ENCODE data around the gene ARHGAP33.

Gene ARHGAP33

GRCh38 chr19:35756377-35757230, 18.8 kb upstream of the ARHGAP33 start, which contains the start of gene HSPB6:
TSS of gene HSPB6 (minus strand) at chr19:35757029. CDS start at chr19:35757008, 21 bp downstream.
- Histone ChIP-seq H3K79me2 (ENCODE audit: insufficient read depth, low read length) (peaks cover 13% of the 10 kb centered on the region; the same call in 1 of the 2 replicates), H3K27me3 (ENCODE audit: insufficient read depth, low read length, poor library complexity, severe bottlenecking) (no peaks in the 10 kb centered on the region), H3F3A (ENCODE audit: low read depth) (no peaks in the 10 kb centered on the region), H3K9me2 (replicated peaks; ENCODE audit: low read depth, low read length) (no peaks in the 10 kb centered on the region), H3K9me3 (ENCODE audit: insufficient read depth, low read depth, low read length) (no peaks in the 10 kb centered on the region), H4K20me1 (ENCODE audit: insufficient read depth, low read length, poor library complexity, severe bottlenecking) (no peaks in the 10 kb centered on the region), H3K36me3 (ENCODE audit: insufficient read depth, low read length) (no peaks in the 10 kb centered on the region; the same call in 1 of the 2 replicates), H2AFZ (ENCODE audit: low read length) (no peak within 1 kb of the TSS; the same call in 1 of the 2 replicates), H3K9ac (ENCODE audit: low read depth, low read length, poor library complexity, severe bottlenecking) (peak within 1 kb of the TSS; percentile 85), H3K4me3 (ENCODE audit: low read length, poor library complexity, severe bottlenecking) (peak within 1 kb of the TSS; percentile 89), H3K4me2 (ENCODE audit: low read depth, low read length, poor library complexity, severe bottlenecking) (peak within 1 kb of the TSS; percentile 83), H3K4me1 (ENCODE audit: insufficient read depth, low read length, poor library complexity, severe bottlenecking) (peaks cover 13% of the 10 kb centered on the region)
- TF ChIP-seq CTCF (conservative IDR thresholded peaks at IDR 0.05; ENCODE audit: low read length) (no peak), EZH2phosphoT487 (IDR thresholded peaks at IDR 0.05; ENCODE audit: borderline replicate concordance) (no peak)

DNA sequence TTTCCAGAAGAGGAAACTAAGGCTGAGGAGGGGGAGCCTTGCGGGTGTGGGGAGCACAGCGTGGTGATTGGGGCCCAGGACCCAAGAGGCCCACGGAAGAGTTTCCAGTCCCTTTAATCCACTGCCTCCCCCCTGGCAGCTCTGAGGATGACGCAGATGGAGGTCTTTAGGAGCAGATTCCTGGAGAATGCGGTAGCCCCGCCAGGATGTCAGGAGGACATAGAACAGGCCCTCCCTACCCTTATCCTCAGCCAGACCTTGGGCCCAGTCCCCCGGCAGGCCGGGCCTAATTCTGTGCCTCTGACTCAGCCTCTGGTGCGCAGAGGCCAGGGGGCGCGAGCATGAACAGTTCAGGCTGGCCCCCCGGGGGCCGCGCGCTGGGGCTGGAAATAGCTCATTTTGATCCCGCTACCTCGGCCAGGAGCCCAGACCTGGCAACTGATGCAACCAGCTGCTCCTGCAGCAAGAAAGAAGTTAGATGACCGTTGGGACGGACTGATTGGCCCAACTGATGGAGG, 18.1 kb upstream of the ARHGAP33 start:
- peak overlapping the region; percentile 85 for H3K9ac ChIP-seq (ENCODE audit: low read depth, low read length, poor library complexity, severe bottlenecking)
- no peaks in the 10 kb centered on the region for H3K27me3 ChIP-seq (ENCODE audit: insufficient read depth, low read length, poor library complexity, severe bottlenecking)
- TF ChIP-seq EZH2phosphoT487 (IDR thresholded peaks at IDR 0.05; ENCODE audit: borderline replicate concordance) (no peak), CTCF (conservative IDR thresholded peaks at IDR 0.05; ENCODE audit: low read length) (no peak)
- peak overlapping the region; percentile 73 for H3K4me3 ChIP-seq (ENCODE audit: low read length, poor library complexity, severe bottlenecking)
- H3K36me3 ChIP-seq (ENCODE audit: insufficient read depth, low read length) = no peaks in the 10 kb centered on the region; the same call in 1 of the 2 replicates
- no peaks in the 10 kb centered on the region for H4K20me1 ChIP-seq (ENCODE audit: insufficient read depth, low read length, poor library complexity, severe bottlenecking)
- no peaks in the 10 kb centered on the region for H3K9me2 ChIP-seq (replicated peaks; ENCODE audit: low read depth, low read length)
- H3K4me1 ChIP-seq (ENCODE audit: insufficient read depth, low read length, poor library complexity, severe bottlenecking) = peaks cover 13% of the 10 kb centered on the region
- peak overlapping the region; percentile 83 for H3K4me2 ChIP-seq (ENCODE audit: low read depth, low read length, poor library complexity, severe bottlenecking)
- H3K79me2 ChIP-seq (ENCODE audit: insufficient read depth, low read length) = peaks cover 13% of the 10 kb centered on the region; the same call in 1 of the 2 replicates
- no peaks in the 10 kb centered on the region for H3F3A ChIP-seq (ENCODE audit: low read depth)
- no peaks in the 10 kb centered on the region for H3K9me3 ChIP-seq (ENCODE audit: insufficient read depth, low read depth, low read length)
- no peak overlapping the region; the same call in 1 of the 2 replicates for H2AFZ ChIP-seq (ENCODE audit: low read length)

GRCh38 chr19:35757749-35758608, 17.4 kb upstream of the ARHGAP33 start, which contains the start of gene PROSER3:
TSS of gene PROSER3 (plus strand) at chr19:35758176. CDS start at chr19:35758216, 40 bp downstream.
- H3K27me3 ChIP-seq (ENCODE audit: insufficient read depth, low read length, poor library complexity, severe bottlenecking) = no peaks in the 10 kb centered on the region
- H3K36me3 ChIP-seq (ENCODE audit: insufficient read depth, low read length) = no peaks in the 10 kb centered on the region; the same call in 1 of the 2 replicates
- no peaks in the 10 kb centered on the region for H3K9me3 ChIP-seq (ENCODE audit: insufficient read depth, low read depth, low read length)
- H3K9ac ChIP-seq (ENCODE audit: low read depth, low read length, poor library complexity, severe bottlenecking) = peak within 1 kb of the TSS; percentile 89
- H3K79me2 ChIP-seq (ENCODE audit: insufficient read depth, low read length) = peaks cover 13% of the 10 kb centered on the region; the same call in 1 of the 2 replicates
- H3F3A ChIP-seq (ENCODE audit: low read depth) = no peaks in the 10 kb centered on the region
- H3K4me2 ChIP-seq (ENCODE audit: low read depth, low read length, poor library complexity, severe bottlenecking) = peak within 1 kb of the TSS; percentile 83
- peak within 1 kb of the TSS; percentile 94 for H2AFZ ChIP-seq (ENCODE audit: low read length)
- TF ChIP-seq CTCF (conservative IDR thresholded peaks at IDR 0.05; ENCODE audit: low read length) = no peak
- no peak for TF ChIP-seq EZH2phosphoT487 (IDR thresholded peaks at IDR 0.05; ENCODE audit: borderline replicate concordance)
- H4K20me1 ChIP-seq (ENCODE audit: insufficient read depth, low read length, poor library complexity, severe bottlenecking) = no peaks in the 10 kb centered on the region
- H3K4me1 ChIP-seq (ENCODE audit: insufficient read depth, low read length, poor library complexity, severe bottlenecking) = peaks cover 13% of the 10 kb centered on the region
- peak within 1 kb of the TSS; percentile 89 for H3K4me3 ChIP-seq (ENCODE audit: low read length, poor library complexity, severe bottlenecking)
- no peaks in the 10 kb centered on the region for H3K9me2 ChIP-seq (replicated peaks; ENCODE audit: low read depth, low read length)

Measured in Loucy (cell line).